ENCODE measurements around the gene SLC37A3.
"Not testable (repeated sequence)": the region's sequence is repeated elsewhere in the genome, so short reads cannot be mapped to it uniquely, and the experiment has no call there.

SLC37A3 gene, protein sequence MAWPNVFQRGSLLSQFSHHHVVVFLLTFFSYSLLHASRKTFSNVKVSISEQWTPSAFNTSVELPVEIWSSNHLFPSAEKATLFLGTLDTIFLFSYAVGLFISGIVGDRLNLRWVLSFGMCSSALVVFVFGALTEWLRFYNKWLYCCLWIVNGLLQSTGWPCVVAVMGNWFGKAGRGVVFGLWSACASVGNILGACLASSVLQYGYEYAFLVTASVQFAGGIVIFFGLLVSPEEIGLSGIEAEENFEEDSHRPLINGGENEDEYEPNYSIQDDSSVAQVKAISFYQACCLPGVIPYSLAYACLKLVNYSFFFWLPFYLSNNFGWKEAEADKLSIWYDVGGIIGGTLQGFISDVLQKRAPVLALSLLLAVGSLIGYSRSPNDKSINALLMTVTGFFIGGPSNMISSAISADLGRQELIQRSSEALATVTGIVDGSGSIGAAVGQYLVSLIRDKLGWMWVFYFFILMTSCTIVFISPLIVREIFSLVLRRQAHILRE

DNA sequence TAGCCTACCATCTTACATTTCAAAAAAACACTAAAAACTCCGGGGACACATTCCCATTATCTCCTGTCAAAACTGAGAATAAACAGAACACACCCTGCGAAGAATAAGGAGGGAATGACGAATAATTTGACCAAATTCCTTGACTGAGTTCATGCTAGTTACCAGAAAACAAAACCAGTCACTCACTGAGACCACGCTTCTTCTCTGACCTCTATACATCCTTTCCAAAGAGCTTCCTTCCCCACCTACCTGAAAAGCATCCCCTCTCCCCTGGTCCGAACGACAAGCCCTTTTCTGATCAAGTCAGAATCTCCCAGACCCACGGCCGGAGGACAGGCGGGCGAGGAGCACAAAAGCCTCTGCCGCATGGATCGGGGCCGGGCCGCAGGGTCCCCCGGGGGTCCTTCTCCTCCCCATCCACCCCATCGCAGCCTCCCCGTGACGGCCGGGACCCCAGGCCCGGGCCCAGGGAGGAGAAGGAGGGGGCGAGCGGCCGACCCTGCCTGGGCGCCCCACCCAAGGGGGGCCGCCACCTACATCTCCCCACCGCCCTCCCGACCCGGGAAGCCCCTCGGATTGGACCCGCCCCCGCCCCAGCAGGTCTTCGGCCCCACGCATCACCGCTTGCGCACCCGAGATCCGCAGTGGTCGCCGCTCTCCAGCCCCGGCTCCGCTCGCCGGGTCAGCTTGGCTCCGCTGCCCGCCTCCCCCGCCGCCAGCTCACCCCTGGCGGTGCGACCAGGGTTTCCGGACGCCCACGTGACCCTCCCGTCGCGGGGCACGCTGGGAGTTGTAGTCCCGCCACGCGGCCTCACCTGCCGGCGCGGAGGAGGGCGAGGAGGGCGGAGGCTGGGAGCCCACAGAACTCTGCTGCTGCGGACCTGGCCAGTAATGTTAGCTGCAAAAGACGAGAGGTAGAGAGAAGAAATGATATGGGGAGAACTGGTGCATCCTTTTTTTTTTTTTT, at the start of gene SLC37A3:
SLC37A3 (minus strand) TSS at position 747 of the 967 bp plus-strand sequence. CDS start 16,004 bp downstream, outside the sequence.
- no peak for FAIRE-seq

DNA sequence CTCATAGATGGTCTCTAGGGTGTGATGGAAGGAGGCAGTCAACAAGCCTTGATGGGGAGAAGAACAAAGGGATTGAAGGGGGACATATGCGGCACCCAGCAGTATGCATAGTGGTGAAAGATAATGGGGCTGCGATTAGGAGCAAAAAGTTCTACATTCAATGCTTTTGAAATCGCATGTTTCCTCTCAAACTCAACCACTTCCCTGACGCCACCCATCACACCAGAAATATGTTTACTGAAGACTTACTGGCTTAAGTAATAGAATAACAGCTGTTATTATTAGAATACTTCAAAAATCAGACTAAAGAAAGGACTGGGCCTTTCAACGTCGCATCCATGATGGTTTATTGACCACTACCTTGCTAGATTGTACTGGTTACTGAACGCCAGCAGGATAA, 49.5 kb upstream of the SLC37A3 start:
- no peak for FAIRE-seq

DNA sequence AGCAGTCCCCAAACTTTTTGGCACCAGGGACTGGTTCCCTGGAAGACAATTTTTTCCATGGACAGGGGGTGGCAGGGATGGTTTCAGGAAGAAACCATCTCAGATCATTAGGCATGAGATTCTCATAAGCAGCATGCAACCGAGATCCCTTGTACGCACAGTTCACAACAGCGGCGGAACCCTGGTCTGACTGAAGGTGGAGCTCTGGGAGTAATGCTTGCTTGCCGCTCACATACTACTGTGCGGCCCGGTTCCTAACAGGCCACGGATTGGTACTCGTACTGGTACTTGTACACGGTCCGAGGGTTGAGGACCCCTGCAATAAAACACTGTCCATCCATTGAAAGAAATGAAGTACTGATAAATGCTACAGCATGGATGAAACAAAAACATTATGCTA, 48.1 kb upstream of the SLC37A3 start:
- no peak for FAIRE-seq

DNA sequence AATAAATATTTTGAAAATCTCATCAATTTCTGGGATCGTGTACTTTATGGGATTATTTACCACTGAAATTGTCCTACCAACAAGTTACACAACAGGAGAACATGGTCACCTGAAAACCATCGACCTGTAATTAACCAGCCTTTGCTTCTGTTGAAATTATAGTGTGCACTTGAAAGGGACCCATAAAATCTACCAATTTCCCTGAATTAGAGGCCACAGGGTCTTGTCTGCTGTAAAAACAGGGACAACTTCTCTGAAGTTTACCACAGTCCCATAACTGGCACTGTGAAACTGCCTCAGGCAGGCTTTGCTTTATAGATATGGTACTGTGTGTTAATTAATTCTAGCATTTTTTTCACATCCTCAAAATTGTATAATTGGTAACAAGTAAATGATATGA, 43.2 kb upstream of the SLC37A3 start:
- FAIRE-seq: no peak

DNA sequence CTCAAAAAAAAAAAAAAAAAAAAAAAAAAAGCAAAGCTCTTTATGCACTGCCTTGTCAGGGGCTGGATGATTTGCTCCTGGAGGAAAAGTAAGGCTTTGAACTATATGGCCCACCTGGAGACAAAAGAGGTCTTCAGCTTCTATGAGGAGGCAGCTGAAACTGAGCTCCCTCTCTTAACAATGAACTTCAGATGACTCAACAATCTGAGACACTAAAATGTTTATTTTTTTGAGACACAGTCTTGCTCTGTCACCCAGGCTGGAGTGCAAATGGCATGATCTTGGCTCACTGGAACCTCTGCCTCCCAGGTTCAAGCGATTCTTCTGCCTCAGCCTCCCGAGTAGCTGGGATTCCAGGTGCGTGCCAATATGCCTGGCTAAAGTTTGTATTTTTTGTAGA, 42.3 kb upstream of the SLC37A3 start:
- no peak for FAIRE-seq

DNA sequence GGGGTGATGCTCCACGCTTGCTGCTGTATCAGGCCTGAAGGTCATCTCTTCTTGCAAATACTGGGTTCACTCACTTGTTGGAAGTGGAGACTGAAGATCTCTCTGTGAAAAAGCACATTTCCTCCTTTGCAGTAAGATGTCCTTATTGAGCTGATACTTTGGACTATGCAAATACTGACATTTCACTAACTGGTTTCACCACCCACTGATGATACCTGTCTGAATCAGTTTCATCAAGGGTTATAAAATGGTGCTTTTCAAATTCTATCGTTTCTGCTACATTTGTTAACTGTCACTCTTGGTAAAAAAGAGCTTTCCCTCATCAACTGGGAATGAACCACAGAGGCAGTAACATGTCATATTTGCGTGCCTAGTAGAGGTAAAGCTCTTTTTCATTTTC, 41.0 kb upstream of the SLC37A3 start:
- no peak for FAIRE-seq

DNA sequence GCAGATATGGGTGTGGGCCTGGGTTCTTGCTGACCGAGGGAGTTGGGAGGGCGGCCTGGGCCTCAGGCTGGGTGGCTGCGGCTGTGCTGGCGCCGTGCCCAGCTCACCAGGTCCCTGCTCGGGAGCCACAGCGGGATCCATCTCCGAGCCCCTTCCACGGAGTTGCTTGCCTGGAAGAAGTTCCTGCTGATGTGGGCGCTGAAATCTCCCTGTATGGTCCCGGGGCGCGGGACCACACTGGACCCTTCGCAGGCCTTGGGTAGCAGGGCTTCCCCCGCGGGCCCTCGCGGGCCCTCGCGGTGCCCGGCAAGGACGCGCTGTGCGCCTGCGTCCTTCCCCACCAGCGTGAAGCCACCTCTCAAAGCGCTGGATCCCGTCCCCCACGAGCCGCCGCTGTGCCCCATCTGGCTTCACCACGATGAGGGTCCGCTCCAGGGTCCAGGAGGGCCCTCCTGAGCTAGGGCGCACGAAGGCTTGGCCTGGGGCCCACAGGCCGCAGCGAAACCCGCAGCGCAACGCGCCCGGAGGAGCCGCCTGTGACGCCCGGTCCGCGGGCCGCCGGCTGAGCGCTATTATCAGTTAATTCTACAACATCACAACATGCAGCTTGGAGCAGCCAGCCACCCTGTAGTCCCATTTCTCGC, 37.0 kb upstream of the SLC37A3 start:
- FAIRE-seq: no peak

DNA sequence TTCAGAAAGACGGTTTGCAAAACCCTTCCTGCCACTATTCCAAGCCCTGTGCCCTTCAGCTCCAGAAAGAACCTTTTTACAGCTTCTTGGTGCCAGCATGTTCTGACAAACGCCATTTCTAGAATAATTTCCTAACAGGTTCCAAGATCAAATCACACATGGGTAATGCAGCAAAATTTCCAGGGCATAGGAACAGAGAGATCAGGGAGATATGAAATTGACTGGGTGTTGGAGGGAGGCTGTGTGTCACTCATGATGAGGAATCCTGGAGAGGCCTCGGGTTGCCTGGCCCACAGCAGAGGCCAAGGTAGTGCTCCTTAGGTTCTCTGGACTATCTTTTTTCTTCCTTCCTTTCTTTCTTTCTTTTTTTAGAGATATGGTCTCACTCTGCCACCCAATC, 35.1 kb upstream of the SLC37A3 start:
- no peak for FAIRE-seq

DNA sequence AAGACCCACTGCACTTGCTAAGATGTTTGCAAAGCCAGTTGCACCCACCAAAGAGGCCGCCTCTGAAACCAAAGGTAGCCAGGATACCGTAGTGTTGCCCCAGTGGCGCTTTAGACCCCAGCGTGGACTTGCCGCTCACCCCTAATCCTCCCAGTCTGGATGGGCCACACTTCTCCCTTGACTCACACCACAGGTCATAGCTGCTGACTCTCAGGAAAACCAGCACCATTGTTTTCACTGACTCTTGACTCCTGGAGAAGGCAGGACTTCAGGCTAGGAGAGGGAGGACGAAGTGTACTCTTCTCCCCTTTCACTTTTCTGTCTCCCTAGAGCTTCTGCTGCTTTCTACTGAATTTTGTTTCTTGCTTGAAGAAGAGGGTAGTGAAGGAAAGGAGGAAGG, 27.8 kb upstream of the SLC37A3 start:
- FAIRE-seq: no peak

DNA sequence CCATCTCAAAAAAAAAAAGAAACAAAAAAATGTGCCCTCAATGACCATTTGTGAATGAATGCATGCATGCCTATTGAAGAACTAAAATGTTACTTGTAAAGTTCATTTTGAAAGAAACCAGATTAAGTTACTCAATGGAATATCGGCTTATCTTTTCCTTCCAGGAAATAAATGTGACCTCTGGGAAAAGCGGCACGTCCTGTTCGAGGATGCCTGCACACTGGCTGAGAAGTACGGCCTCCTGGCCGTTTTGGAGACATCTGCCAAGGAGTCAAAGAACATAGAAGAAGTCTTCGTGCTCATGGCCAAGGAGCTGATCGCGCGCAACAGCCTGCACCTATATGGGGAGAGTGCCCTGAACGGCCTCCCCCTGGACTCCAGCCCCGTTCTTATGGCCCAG, 27.4 kb upstream of the SLC37A3 start:
- FAIRE-seq: no peak

DNA sequence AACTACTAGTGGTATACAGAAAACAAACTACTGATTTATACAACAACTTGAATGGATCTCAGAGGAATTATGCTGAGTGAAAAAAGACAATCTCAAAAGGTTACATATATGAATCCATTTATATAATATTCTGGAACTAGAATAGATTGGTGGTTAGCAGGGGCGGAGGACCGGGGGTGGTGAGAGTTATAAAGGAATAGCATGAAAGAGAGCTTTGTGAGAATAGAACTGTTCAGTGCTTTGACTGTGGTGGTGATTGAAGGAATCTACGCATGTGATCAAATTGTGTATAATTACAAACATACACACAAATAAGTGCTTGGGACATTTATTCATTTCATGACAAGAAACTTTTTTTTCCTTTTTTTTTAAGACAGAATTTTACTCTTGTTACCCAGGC, 25.2 kb upstream of the SLC37A3 start:
- FAIRE-seq: no peak

DNA sequence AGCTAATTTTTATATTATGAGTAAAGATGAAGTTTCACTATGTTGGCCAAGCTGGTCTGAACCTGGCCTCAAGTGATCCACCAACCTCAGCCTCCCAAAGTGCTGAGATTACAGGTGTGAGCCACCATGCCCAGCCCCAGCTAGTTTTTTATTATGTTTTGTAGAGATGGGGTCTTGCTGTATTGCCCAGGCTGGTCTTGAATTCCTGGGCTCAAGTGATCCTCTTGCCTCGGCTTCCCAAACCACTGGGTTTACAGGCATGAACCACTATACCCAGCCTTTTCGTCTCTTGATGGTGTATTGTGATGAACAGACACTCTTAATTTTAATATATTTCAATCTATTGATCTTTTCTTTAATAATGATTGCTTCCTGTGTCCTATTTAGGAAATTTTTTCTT, 23.2 kb upstream of the SLC37A3 start:
- FAIRE-seq: no peak

DNA sequence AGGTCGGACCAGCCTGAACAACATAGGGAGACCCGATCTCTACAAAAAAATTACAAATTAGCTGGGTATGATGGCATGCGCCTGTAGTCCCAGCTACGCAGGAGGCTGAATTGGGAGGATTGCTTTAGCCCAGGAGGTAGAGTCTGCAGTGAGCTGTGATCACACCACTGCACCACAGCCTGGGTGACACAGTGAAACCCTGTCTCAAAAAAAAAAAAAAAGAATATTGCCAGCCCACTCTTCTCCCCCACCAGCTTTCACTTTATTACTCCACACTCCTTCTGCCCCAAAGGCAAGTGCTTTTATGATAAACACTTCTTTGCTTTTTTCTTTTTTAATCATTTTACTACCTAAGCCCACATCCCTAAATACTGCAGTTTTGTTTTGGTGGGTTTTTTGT, 20.3 kb upstream of the SLC37A3 start:
- no peak for FAIRE-seq

DNA sequence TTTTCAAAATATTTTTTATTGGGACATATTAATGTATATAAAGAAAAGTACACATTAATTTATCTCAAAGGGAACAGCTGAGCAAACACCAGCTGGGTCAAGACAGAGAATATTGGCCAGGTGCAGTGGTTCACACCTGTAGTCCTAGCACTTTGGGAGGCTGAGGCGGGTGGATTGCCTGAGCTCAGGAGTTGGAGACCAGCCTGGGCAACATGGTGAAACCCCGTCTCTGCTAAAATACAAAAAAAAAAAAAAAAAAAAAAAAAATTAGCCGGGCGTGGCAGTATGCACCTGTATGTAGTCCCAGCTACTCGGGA, 19.8 kb upstream of the SLC37A3 start:
- not testable (repeated sequence) for FAIRE-seq

DNA sequence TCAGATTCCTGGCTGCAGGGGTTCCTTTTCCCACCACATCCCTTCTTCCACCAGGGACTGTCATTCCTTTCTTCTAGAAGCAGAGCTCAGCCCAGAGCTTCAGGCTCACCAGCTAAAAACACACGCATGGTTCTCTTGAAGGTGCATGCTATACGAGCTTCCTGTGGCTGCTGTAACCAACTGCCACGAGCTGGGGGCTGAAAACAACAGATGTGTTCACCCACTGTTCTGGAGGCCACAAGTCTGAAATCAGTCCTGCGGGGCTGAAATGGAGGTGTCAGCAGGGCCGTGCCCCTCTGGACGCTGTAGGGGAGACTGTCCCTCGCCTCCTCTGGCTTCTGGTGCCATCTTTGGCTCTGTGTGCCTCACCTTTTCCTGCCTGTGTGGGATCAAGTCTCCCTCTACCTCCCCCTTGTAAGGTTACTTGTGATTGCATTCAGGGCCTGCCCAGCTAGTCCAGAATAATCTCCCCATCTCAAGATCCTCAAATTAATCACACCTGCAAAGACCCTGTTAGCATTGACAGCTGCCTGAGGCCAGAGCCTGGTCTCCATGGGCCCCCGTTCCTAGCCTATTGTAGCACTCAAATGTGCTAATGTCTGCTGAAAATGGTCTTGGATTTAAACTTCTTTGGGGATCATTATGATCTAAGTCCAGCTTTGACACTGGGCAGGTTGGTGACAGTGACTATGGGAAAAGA, 19.3 kb upstream of the SLC37A3 start:
- no peak for FAIRE-seq

DNA sequence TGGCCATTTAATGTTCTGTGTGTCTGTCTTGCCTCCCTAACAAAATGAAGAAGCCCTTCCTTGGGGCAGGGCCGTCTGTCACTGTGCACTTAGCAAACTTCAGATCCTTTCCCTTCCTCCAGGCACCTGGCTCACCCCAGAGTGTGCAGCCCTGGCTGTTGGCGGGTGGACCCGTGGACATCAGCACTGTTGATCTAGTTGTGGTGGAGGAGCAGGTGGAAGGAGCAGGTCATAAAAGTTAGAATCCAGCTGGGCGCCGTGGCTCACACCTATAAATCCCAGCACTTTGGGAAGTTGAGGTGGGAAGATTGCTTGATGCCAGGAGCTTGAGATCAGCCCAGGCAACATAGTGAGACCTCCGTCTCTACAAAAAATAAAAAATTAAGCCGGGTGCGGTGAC, 18.2 kb upstream of the SLC37A3 start:
- FAIRE-seq: no peak

DNA sequence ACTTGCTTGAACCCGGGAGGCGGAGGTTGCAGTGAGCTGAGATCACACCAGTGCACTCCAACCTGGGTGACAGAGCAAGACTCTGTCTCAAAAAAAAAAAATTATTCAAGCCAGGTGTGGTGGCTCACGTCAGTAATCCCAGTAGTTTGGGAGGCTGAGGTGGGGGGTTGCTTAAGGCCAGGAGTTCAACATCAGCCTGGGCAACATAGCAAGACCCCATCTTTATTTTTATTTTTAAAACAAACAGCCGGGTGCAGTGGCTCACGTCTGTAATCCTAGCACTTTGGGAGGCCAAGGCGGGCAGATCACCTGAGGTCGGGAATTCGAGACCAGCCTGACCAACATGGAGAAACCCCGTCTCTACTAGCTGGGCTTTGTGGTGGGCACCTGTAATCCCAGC, 17.5 kb upstream of the SLC37A3 start:
- FAIRE-seq: not testable (repeated sequence)

DNA sequence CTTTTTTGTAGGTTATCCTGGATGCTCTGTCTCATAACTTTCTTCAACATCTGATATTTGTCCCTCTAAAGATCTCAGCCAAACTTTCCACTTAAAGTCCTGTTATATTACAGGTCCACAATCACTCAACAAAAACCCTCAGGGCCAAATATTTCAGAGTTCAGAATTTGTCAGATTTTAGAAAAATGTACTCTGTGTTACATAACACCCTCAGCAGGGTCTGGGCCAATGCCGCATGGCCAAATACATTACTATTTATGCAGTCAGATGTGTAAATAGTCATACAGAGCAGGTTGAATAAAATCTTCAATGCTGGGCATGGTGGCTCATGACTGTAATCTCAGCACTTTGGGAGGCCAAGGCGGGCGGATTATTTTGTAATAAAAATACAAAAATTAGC, 17.0 kb upstream of the SLC37A3 start:
- FAIRE-seq: no peak

DNA sequence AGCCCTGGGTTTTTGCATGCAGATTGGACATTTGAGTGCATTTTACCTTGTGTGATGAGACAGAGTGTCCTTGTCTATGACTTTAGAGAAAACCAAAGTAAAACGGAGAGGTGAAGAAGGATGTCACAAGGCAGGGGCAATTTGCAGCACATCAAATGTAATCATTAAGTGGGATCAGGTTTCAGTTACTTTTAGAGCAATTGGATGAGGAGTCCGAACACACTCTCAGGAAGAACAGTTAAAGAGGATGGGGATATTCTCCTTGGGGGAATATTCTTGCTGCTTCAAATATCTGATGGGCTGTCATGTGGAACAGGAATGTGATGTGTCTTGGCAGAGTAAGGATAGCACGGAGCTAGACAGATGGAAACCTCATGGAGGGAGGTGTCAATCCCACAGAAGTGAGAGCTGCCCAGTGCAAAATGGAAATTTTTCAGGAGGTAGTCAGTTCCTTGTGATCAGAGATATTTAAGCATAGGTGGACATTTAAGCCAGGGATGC, 6.3 kb upstream of the SLC37A3 start:
- no peak for FAIRE-seq

DNA sequence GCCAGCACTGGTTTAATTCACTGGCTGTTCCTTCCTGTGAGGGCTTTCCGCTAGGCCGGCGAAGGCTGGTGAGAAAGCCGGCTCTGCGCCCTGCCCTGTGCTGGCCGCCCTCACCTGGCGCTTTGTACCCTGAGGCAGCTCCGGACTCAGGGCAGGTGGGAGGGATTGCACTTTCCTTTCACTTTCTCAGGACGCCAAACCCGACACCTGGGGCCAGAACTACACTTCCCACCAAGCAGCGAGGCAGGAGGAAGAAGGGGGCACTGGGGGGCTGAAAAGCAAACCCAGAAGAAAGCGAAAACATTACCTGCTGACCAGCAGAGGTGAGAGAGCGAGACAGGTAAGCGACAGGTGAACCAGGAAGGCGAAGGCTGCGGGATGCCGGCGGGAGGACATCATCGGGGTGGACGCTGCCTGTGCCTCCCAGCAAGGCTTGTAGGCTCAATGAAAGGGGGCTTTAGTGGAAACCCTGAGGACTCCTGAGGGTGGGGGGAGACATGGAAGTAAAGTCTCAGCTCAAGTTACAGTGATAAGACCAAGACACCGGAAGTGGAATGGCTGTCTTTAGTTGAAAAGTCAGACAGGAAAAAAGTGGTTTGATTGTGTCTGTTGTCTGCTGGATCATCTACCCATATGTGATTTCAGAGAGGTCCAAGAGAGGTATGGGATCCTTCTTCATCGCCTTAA, 5.7 kb upstream of the SLC37A3 start, which contains the start of gene RAB19:
RAB19 (plus strand) TSS at position 181 of the 687 bp plus-strand sequence. CDS start 3,589 bp downstream, outside the sequence.
- FAIRE-seq: no peak

DNA sequence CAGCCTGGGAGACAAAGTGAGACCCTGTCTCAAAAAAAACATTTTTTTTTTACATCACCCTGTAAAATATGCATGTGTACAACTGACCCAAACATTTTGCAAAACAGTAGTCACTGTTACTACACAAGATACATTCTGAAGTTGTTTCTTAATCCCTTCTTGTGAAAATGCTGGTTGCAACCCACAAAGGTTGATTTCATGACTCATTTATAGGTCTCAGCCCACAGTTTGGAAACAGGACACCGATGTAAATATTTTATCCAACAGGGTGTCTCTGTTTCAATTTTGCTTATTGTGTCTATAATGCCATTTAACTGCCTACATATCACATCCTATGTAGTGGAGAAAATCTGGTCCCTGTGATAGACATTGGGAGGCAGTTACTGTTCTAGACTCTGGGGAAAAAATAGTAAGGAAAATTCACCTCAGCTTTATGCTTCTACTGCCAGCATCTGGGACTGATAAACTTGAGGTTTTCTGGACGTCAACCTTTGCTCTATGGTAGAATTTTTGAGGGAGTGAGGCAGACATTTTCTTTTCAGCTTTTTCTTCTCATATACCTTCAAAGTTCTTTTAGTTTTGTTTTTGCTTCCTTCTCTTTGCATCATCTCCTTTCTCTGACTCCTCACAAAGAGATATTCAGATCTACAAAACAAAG, 4.0 kb upstream of the SLC37A3 start:
- FAIRE-seq: no peak
